HCT116 (cell line): ENCODE results near the gene MARCKSL1. TPM values are rescaled to one million over a fixed set of nuclear protein-coding genes. Genes with fewer than 3 reads are reported as not detected.

ENCODE experiments used
- ATAC-seq: fragments of 200-7000 bp; cut with Tn5 transposase; 2 replicates; pipeline ENCODE4 v1.9.1; 2020; ENCODE audit warnings: mild to moderate bottlenecking, moderate library complexity
- BruUV-seq: library from RNA; stranded (reverse); fragments of 400-500 nt; replicated peaks from 2 replicates; lab custom pipeline; 2021; lab: Mats Ljungman, UMichigan
- CTCF ChIA-PET: fragments of 300-600 bp; sonication (Branson Sonifier 250); formaldehyde crosslinking; loops from one replicate; lab custom pipeline; 2021; ENCODE audit warnings: antibody characterized with exemption; lab: Charles Lee
- POLR2A ChIA-PET: fragments of 300-600, 350-600 bp; sonication (Branson Sonifier 250); formaldehyde crosslinking; loops from one replicate; lab custom pipeline; 2021; ENCODE audit warnings: antibody characterized with exemption; lab: Charles Lee
- RAD21 ChIA-PET, 2 experiments: fragments of 300-600 bp; sonication (Branson Sonifier 250); formaldehyde crosslinking; loops; one replicate each; lab custom pipeline; 2023; ENCODE audit warnings: low total read pairs in 2 of 2; ENCODE audit not compliant: uncharacterized antibody in 2 of 2, unreplicated experiment in 2 of 2, low non-redundant PET in 1 of 2; lab: Charles Lee
- DNase-seq: peaks from one replicate; pipeline ENCODE4 v3.0.0-alpha.2; 2010; ENCODE audit warnings: low read depth, low spot score
- H2AFZ ChIP-seq: fragments of 200-600 bp; shearing (Covaris generic), sonication (generic); 2 replicates; pipeline ENCODE4 v1.6.1; 2017; ENCODE audit warnings: low read depth, mixed run types, mixed read lengths, antibody characterized with exemption, low read length; ENCODE audit not compliant: poor library complexity, severe bottlenecking
- H3K27ac ChIP-seq: 2 replicates; pipeline ENCODE4 v1.5.1; 2012; ENCODE audit warnings: low read depth, low read length
- H3K27me3 ChIP-seq: fragments of 200-600 bp; sonication (generic); 2 replicates; pipeline ENCODE4 v1.6.1; 2016; ENCODE audit warnings: mixed run types, low read length, mixed read lengths; ENCODE audit not compliant: insufficient read depth
- H3K36me3 ChIP-seq, 2 experiments: fragments of 200-500 bp in 1 of 2; fragments of 200-600 bp in 1 of 2; sonication (Bioruptor generic) in 1 of 2; sonication (generic) in 1 of 2; 2 replicates each; pipeline versions ENCODE4 v1.5.1 to v1.6.1; 2014 to 2016; ENCODE audit warnings: low read length in 2 of 2, inconsistent platforms in 1 of 2, mixed read lengths in 1 of 2, mixed run types in 1 of 2; ENCODE audit not compliant: insufficient read depth in 2 of 2, control insufficient read depth in 1 of 2
- H3K4me1 ChIP-seq, 2 experiments: fragments of 200-600 bp in 1 of 2; sonication (generic) in 1 of 2; 2 replicates each; pipeline versions ENCODE4 v1.5.1 to v1.6.1; 2012 to 2017; ENCODE audit warnings: low read length in 2 of 2, inconsistent platforms in 1 of 2, mild to moderate bottlenecking in 1 of 2, mixed read lengths in 1 of 2, mixed run types in 1 of 2, moderate library complexity in 1 of 2; ENCODE audit not compliant: insufficient read depth in 2 of 2, control insufficient read depth in 1 of 2
- H3K4me2 ChIP-seq: fragments of 200-600 bp; sonication (generic); 2 replicates; pipeline ENCODE4 v1.6.1; 2017; ENCODE audit warnings: mixed run types, low read length, mixed read lengths
- H3K4me3 ChIP-seq, 2 experiments: fragments of 200-600 bp in 1 of 2; sonication (generic) in 1 of 2; replicated peaks in 1 of 2; 2 replicates each; pipeline ENCODE4 v1.5.1; 2011 to 2016; ENCODE audit warnings: low read length in 2 of 2, control low read depth in 1 of 2, low read depth in 1 of 2, mild to moderate bottlenecking in 1 of 2, mixed read lengths in 1 of 2, mixed run types in 1 of 2
- H3K79me2 ChIP-seq: fragments of 200-600 bp; sonication (generic); 2 replicates; pipeline ENCODE4 v1.6.1; 2017; ENCODE audit warnings: mild to moderate bottlenecking, mixed run types, low read length, moderate library complexity, mixed read lengths; ENCODE audit not compliant: insufficient read depth
- H3K9ac ChIP-seq: fragments of 200-600 bp; sonication (generic); 2 replicates; pipeline ENCODE4 v1.6.1; 2016; ENCODE audit warnings: low read length, mixed read lengths
- H3K9me2 ChIP-seq: fragments of 200-600 bp; sonication (generic), shearing (Covaris generic); 2 replicates; pipeline ENCODE4 v1.6.1; 2017; ENCODE audit warnings: mixed run types, mild to moderate bottlenecking, moderate library complexity; ENCODE audit not compliant: insufficient read depth
- H3K9me3 ChIP-seq, 2 experiments: fragments of 200-500 bp in 1 of 2; fragments of 200-600 bp in 1 of 2; sonication (Bioruptor generic) in 1 of 2; sonication (generic) in 1 of 2; 2 replicates each; pipeline ENCODE4 v1.6.1; 2014 to 2017; ENCODE audit warnings: low read length in 2 of 2, mixed read lengths in 2 of 2, inconsistent platforms in 1 of 2, low read depth in 1 of 2, mild to moderate bottlenecking in 1 of 2, mixed run types in 1 of 2, moderate library complexity in 1 of 2; ENCODE audit not compliant: control insufficient read depth in 1 of 2, insufficient read depth in 1 of 2
- H4K20me1 ChIP-seq: fragments of 200-600 bp; sonication (generic), shearing (Covaris generic); 2 replicates; pipeline ENCODE4 v1.6.1; 2017; ENCODE audit warnings: mixed run types, mild to moderate bottlenecking, moderate library complexity; ENCODE audit not compliant: insufficient read depth
- ATF3 ChIP-seq: IDR thresholded peaks from 2 replicates; pipeline ENCODE4 v1.6.1; 2012
- CTCF ChIP-seq, 3 experiments: fragments of 200-600 bp in 1 of 3; sonication (generic) in 1 of 3; IDR thresholded peaks in 2 of 3; conservative IDR thresholded peaks in 1 of 3; 2 replicates each; pipeline ENCODE4 v1.5.1; 2012 to 2017; ENCODE audit warnings: low read depth in 2 of 3, low read length in 2 of 3, antibody characterized with exemption in 1 of 3, borderline replicate concordance in 1 of 3, control low read depth in 1 of 3, mild to moderate bottlenecking in 1 of 3, mixed read lengths in 1 of 3, mixed run types in 1 of 3, moderate library complexity in 1 of 3; ENCODE audit not compliant: insufficient read depth in 1 of 3
- EGR1 ChIP-seq: IDR thresholded peaks from 2 replicates; pipeline ENCODE4 v1.6.1; 2012; ENCODE audit warnings: low read depth
- EZH2phosphoT487 ChIP-seq: fragments of 200-600 bp; IDR thresholded peaks from 2 replicates; pipeline ENCODE4 v1.6.1; 2018; ENCODE audit warnings: antibody characterized with exemption, borderline replicate concordance
- MAX ChIP-seq: IDR thresholded peaks from 2 replicates; pipeline ENCODE4 v1.6.1; 2012
- POLR2A ChIP-seq: IDR thresholded peaks from 2 replicates; pipeline ENCODE4 v1.7.0; 2011; ENCODE audit warnings: borderline replicate concordance; ENCODE audit not compliant: insufficient read depth, insufficient read length; ENCODE audit errors: extremely low read depth
- POLR2AphosphoS5 ChIP-seq: IDR thresholded peaks from 2 replicates; pipeline ENCODE4 v1.6.1; 2011; ENCODE audit warnings: mild to moderate bottlenecking, low read depth, low read length, moderate library complexity
- RAD21 ChIP-seq: IDR thresholded peaks from 2 replicates; pipeline ENCODE4 v1.6.1; 2012; ENCODE audit warnings: low read depth, mild to moderate bottlenecking
- SRF ChIP-seq: IDR thresholded peaks from 2 replicates; pipeline ENCODE4 v1.6.1; 2012; ENCODE audit warnings: low read depth
- YY1 ChIP-seq: IDR thresholded peaks from 2 replicates; pipeline ENCODE4 v1.6.1; 2011; ENCODE audit warnings: low read length, low read depth, moderate library complexity, mild to moderate bottlenecking; ENCODE audit not compliant: insufficient replicate concordance; ENCODE audit errors: extremely low read depth
- ZBTB33 ChIP-seq: IDR thresholded peaks from 2 replicates; pipeline ENCODE4 v1.6.1; 2011; ENCODE audit warnings: mild to moderate bottlenecking, low read length, moderate library complexity; ENCODE audit not compliant: insufficient replicate concordance; ENCODE audit errors: extremely low read depth
- ZFX ChIP-seq: fragments of 450-650 bp; IDR thresholded peaks from 2 replicates; pipeline ENCODE4 v1.6.1; 2017
- intact Hi-C: fragments of 100-400 bp; cut with micrococcal nuclease; formaldehyde crosslinking; loops from 2 replicates; pipeline ENCODE4 v1.10.0; 2022
- total RNA-seq: library from RNA; stranded (reverse); gene quantifications from one replicate; pipeline ENCODE4 v1.2.1, GENCODE V29; 2021; ENCODE audit not compliant: unreplicated experiment

MARCKSL1 gene
- total RNA-seq, 1 experiment from 2014 or later, result 127 TPM

- H3K79me2 ChIP-seq, result no peaks in the 10 kb centered on the region
- no peak overlapping the region for H3K9ac ChIP-seq
- no peak for DNase-seq
- intact Hi-C loops, result no loop called here
- CTCF ChIA-PET, result no interaction called here
- POLR2A ChIA-PET, result no interaction called here
- BruUV-seq, result no TSS peak
- no peaks in the 10 kb centered on the region for H3K4me1 ChIP-seq
- no peak overlapping the region for H3K27ac ChIP-seq
- RAD21 ChIA-PET, result no interaction called here
- no peak overlapping the region for H3K4me2 ChIP-seq
- H3K36me3 ChIP-seq, result peaks cover 28 to 47% of the 10 kb centered on the region in 2 experiments
- H3K9me3 ChIP-seq, result no peaks in the 10 kb centered on the region
- no peaks in the 10 kb centered on the region for H3K27me3 ChIP-seq
- H2AFZ ChIP-seq, result no peak overlapping the region
- TF ChIP-seq YY1, result no peak
- TF ChIP-seq POLR2A, result no peak
- no peak for TF ChIP-seq MAX
- no peak for TF ChIP-seq ZFX
- TF ChIP-seq SRF, result no peak
- TF ChIP-seq CTCF (IDR thresholded peaks at IDR 0.05 in 2 of 3, conservative IDR thresholded peaks at IDR 0.05 in 1 of 3; ENCODE audit: borderline replicate concordance in 1 of 3, insufficient read depth in 1 of 3, low read depth in 2 of 3, low read length in 2 of 3), result no peak
- TF ChIP-seq EZH2phosphoT487, result no peak
- TF ChIP-seq POLR2AphosphoS5, result no peak
- TF ChIP-seq ATF3, result no peak
- no peak for TF ChIP-seq ZBTB33
- TF ChIP-seq RAD21, result no peak
- TF ChIP-seq EGR1, result no peak
- no peak for ATAC-seq
- H3K4me3 ChIP-seq, result no peak overlapping the region
- H3K9me2 ChIP-seq, result no peaks in the 10 kb centered on the region
- H4K20me1 ChIP-seq, result no peaks in the 10 kb centered on the region
Observed at GRCh38 chr1:32377541-32378220, 41.6 kb upstream of the MARCKSL1 start.
